Activated naive CD4-positive, alpha-beta T cell treated with anti-CD3 and anti-CD28 coated beads, Interleukin-2, amount 50 U/mL, for 16 hours (primary cell): ENCODE measurements around the gene SHROOM1.
A peak's percentile ranks its signal among the peaks of the same experiment; 100 is the strongest.

Experiments
- DNase-seq: peaks from one replicate; pipeline ENCODE4 v3.0.0-alpha.2; 2020

SHROOM1 gene

GRCh38 chr5:132853323-132853722 lies 22.9 kb upstream of the SHROOM1 start:
- DNase-seq: no peak

- DNase-seq: no peak
Measured at GRCh38 chr5:132850066-132850465, 19.6 kb upstream of the SHROOM1 start.

GRCh38 chr5:132849347-132849746 lies 18.9 kb upstream of the SHROOM1 start:
- no peak for DNase-seq

DNA sequence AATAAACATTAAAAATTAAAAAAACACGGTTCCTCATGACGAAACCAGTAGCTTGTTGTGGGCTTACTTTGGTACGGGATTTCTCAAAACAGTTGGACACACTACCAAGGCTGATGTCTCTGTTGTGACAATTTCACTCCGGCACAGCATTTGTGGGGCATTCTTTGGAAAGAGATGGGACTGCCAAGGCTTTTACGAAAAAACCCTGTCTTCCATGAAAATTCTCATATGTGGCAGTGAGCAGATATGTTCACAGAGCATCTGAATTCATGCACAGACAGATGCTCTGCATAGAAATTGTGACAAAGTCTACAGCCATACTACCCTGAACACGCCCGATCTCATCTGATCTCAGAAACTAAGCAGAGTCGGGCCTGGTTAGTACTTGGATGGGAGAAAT lies 17.8 kb upstream of the SHROOM1 start:
- DNase-seq: no peak

DNA sequence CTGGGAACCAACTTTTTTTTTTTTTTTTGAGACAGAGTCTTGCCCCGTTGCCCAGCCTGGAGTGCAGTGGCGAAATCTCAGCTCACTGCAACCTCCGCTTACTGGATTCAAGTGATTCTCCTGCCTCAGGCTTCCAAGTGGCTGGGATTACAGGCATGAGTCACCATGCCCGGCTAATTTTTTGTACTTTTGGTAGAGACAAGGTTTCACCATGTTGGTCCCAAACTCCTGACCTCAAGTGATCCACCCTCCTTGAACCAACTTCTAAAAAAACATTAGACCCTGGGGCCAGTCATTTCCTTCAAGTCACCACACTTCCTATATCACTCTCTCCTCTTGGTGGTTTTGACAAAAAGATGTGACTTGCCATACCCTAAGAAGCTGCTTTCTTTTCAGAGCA lies 10.9 kb upstream of the SHROOM1 start:
- DNase-seq: no peak

DNA sequence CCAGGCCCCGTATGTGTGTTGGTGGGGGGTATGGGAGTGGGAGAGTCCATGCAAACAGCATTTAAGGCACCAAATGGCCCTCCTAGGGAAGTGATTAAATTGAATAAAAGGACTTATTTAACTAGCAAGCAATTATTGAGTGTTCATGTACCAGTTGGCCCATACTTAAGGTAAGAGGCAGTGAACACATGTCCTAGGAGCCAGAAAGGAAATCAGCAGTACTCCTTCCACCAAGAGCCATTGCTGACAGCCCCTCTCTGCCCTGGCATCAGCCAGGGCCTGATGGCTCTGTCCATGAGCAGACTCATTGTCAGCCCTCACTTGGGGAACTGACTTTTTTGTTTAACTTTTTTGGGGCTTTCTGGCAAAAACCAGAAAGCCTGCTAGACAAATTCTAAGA lies 10.4 kb upstream of the SHROOM1 start:
- no peak for DNase-seq

- no peak for DNase-seq
Measured at GRCh38 chr5:132840313-132840712, 9.9 kb upstream of the SHROOM1 start.

DNA sequence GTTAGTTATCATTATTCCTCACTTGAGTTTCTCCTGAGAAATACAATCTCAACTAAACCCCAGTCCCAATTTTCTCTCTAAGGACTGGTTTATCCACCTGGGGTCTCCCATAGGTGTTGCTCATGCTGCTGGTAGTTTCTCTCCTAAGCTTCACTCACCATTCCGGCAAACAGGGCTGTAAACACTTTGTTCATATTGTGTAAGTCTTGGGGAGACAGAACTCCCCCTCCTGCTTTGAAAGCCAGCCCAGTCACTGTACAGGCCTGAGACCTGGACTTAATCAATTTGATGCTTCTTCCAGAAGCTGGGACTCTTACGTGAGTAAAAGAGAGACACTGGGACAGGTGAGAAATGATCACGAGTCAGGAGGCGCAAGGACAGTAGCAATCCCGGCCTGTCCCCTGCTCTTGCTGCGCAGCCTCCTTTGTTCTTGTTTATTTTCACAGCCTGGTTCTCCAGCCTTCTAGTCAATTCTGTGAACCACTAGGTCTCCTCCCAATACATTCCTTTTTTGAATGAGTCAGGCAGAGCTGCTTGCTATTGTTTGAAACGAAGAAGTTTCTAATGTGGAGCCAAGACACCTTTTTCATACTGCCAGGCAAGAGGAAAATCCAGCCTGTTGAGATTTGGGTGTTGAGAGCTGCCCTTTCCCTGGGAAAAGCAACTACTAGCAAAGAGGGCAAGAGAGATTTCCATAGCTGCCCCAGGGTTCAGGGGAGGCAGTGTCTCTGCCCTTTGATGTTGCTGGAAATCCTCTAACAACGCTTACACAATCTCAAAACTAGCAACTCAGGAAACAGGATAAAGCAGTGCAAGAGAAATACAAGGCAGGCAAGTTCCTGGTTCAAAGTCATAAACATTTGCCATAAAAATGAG lies 9.2 kb upstream of the SHROOM1 start:
- no peak for DNase-seq

DNA sequence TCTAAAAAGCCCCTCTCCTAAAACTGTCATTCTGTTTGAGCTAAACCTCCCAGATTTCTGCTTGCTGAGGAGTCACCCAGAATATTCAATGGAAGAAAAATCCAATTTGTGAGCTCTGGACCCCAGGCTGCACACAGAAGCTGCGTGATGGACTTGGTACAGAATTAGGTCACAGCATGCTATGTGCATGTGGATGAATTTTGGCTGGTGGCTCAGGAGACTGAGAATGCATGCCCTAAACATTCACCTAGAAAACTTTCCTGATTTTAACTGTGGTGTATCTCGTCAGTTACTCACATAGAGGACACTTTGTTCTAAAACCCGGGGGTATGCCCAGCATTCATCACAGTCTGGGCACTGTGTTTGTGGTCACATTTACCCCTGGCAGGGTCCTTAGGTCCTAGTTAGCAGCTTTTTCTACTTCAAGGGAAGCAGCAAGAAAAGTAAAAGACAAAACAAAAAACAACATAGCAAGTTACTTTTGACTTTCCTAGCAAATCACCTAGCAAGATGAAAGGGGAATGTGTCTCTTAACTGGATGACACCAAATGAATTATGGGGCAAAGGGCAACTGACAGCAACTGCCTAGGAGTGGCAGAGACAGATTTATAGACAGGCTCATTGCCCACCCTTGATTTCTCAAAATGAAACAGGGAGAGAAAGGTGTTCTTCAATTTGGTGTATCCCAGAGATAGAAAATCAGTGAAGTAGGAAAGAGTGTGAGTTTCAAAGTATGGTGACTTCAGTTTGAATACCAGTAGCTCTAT lies 8.3 kb upstream of the SHROOM1 start:
- DNase-seq: no peak

DNA sequence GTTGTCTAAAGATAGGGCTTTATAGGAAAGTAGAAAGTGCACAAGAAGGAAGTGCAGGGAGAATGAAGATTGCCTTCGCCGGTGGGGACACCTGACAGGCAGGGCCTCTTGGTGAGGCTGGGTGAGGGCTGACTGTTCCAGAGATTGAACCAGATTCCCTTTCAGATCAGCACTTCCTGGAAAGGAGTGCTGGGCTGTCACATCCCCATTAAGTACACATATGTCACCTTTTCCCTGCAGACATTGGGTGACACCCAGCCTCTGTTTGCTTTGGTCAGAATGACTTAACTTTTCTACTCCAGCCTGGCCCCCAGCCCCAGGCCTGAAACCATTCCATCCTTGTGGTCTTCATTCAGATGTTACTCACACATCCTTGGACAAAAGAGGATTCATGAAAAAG lies 7.4 kb upstream of the SHROOM1 start:
- no peak for DNase-seq

DNA sequence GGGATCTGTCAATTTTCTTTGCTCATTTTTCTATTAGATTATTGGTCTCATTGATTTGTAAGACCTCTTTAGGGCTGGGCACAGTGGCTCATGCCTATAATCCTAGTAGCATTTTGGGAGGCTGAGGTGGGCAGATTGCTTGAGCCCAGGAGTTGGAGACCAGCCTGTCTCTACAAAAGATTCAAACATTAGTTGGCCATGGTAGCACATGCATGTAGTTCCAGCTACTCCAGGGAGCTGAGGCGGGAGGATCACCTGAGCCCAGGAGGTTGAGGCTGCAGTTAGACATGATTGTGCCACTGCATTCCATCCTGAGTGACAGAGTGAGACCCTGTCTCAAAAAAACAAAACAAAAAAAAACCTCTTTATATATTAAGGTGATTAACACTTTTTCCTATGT lies 6.4 kb upstream of the SHROOM1 start:
- no peak for DNase-seq

GRCh38 chr5:132834057-132834456 lies 3.6 kb upstream of the SHROOM1 start:
- DNase-seq: no peak

DNA sequence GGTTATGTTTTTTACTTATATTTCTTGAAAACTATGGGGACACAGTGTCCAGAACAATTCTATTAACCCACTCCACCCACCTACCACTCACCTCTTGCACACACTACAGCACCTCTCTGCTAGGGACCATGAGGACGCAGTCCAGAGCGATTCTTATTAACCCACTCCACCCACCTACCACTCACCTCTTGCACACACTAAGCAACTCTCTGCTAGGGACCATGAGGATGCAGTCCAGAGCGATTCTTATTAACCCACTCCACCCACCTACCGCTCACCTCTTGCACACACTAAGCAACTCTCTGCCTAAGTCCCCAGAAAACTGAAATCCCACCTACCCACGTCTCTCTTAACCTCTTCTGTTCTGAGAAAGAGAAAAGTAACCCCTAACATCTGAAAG lies 2.2 kb upstream of the SHROOM1 start:
- no peak for DNase-seq

DNA sequence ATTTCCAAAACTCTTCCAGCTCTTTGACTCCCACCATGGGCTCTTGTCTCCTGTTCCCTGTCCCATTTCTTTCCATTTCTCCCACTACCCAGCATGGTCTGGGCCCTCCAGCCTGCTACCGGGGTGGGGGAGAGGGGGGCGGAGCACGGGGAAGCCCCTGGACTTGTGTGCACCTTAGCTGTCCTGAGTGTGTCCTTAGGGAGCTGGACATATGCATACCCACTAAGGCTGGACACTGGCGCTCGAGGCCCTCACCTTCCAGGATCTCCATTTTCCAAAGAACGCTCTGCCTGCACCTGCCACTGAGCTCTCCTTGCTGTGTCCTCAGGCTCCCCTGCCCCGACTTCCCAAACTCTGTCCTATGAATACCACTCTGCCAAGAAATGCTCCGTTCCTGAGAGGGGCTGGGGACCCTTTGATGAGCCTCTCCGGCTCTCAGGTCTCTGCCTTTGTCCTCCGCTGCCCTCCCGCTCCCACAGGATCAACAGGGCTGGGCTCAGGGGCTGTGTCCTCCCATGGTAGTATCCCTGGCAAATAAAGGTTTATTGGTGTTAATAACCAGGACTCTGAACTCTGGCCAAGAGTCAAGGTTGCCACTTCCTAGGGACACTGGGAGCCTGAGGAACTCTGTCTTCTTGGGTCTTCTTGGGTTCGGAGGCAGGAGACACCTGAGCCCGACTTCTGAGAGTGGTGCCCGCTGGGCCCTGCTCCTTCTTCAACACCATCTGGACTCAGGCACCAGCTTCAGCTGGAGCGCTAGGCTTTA lies 831 bp upstream of the SHROOM1 start:
- no peak for DNase-seq

DNA sequence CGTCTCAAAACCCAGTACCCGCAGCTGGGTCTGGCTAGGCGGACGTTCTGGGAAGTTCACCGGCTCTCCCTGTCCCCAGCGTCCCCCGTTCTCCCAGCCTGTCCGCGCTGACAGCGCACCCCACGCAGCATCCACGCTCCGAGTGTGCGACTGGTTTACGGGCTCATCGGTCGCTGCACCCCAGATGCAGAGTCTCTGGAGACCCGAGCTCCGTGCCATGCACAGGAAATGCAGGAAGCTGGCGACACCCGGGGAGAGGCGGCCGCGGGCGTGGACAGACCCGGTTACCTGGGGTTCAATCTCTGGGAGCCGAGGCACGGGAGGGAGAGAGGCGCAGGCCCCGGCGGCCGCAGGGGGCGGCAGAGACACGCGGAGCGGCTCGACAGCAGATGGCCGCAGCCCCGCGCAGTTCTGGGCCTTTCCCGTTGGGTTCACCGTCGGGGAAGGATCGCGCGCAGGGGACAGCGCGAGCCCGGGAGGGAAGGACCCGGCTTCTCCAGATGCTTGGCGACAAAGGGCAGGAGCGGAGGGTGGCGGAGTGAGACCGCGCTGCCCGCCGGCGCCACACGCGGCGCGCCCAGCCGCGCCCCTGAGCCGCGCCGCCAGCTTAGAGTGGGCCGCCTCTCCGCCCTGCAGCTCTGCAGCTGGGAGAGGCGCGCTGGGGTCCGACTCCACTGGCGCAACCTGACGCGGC lies 558 bp downstream of the SHROOM1 start:
- peak; percentile 75 for DNase-seq

DNA sequence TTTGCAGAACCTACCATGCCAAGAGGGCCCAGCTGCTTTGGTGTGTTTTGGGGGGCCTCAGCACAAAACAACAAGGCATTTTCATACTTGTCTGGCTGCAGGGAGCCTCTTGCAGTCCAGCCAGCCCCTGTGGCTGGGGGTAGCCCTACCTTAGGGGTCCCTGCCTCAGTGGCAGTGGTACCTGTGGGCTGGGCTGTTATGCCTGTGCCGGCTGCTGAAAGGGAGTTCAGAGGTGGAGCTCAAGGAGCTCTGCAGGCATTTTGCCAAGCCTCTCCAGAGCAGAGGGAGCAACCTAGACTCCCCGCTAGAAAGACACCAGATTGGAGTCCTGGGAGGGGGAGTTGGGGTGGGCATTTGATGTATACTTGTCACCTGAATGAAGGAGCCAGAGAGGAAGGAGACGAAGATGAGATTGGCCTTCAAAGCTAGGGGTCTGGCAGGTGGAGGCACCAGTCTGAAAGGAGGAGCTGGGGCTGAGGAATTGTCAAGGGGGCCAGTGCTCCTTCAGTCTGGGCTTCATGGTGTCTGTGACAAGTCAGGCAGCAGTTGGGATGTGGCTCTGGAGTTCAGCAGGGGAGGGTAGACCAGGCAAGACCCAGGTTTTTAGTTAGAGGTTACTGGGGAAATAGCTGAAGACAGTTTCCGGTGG lies 1.5 kb downstream of the SHROOM1 start:
- no peak for DNase-seq

GRCh38 chr5:132827943-132828673 lies 2.3 kb downstream of the SHROOM1 start:
- no peak for DNase-seq

DNA sequence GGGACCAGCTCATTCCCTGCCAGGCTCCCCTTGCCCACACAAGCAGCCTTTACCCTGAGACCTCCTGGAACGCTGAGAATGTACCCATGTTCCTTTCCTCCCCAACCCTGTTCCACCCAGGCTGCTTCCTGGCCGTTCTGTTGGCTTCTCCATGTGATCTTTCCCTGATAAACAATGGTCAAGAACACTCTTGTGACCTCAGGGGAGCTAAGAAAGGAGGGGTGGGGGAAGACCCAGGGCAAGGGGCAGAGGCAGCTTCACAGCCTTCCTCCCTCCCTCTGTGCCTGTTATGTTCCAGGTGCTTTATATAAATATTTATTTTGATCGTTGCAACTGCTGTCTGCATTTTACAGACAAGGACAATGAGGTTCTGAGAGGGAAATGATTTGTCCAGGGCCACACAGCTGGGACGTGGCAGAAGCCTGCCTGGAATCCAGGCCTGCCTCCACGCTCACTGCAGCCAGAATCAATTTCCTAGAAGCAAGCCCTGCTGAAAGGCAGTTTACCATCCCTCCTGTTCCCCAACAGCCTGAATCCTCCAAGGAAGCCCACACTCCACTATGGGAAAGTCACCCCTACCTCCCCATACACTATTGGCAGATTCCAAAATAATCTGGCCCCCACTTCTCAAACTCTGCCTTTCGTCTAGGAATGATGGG lies 3.9 kb downstream of the SHROOM1 start:
- no peak for DNase-seq

DNA sequence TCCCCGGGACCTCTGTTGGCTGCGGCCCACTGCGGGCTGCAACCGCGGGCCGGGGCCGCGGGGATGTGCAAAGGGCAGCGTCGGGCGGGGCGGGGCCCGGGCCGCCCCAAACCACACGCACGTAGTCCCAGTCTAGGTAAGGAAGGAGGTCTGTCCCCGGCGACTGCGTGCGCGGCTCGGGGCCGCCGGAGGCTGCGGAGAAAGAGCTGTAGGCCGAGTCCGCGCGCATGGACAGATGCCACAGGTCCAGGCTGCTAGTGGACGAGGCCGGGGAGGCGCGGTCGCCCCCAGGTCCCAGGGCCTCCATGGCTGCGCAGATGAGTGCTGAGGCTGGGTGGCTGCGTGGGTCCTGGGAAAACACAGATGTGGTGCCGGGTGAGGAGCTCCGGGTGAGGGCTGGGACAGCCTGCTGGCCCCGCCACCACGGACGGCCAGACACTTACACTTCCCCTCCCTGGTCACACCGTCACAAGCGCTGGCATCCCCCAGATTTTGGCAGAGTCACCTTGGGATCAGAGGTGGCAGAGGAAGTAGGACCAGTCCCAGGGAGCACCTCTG lies 4.5 kb downstream of the SHROOM1 start:
- no peak for DNase-seq

- no peak for DNase-seq
Measured at GRCh38 chr5:132825033-132825833, 5.2 kb downstream of the SHROOM1 start.
